GM18858 (cell line): ENCODE data around the gene CUL3.
"Not testable (repeated sequence)": the region's sequence is repeated elsewhere in the genome, so short reads cannot be mapped to it uniquely, and the experiment has no call there.

Experiments used
- ATAC-seq: cut with Tn5 transposase; IDR thresholded peaks from one replicate; pipeline ENCODE4 v1.9.1; 2021; ENCODE audit not compliant: unreplicated experiment

The CUL3 gene

DNA sequence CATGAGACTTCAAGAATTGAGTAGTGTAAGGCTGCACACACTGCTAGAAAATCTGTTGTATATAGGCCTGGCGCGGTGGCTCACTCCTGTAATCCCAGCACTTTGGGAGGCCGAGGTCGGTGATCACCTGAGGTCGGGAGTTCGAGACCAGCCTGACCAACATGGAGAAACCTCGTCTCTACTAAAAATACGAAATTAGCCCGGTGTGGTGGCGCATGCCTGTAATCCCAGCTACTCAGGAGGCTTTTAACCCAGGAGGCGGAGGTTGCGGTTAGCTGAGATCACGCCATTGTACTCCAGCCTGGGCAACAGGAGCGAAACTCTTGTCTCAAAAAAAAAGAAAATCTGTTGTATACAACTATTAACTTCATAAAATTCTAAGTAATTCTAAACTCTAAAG is 2.1 kb downstream of the CUL3 start:
- ATAC-seq: not testable (repeated sequence)

DNA sequence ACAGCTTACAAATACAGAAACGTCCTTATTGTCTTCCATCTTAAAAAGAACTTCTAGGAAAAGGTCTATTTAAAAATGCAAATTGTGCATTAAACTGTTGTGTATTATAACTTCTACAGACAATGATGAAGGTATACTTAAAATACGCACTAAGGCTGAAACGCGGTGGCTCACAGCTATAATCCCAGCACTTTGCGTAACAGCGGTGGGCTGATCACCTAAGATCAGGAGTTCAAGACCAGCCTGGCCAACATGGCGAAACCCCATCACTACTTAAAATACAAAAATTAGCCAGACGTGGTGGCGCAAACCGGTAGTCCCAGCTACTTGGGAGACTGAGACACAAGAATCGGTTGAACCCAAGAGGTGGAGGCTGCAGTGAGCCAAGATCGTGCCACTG is 4.9 kb downstream of the CUL3 start:
- no peak for ATAC-seq

DNA sequence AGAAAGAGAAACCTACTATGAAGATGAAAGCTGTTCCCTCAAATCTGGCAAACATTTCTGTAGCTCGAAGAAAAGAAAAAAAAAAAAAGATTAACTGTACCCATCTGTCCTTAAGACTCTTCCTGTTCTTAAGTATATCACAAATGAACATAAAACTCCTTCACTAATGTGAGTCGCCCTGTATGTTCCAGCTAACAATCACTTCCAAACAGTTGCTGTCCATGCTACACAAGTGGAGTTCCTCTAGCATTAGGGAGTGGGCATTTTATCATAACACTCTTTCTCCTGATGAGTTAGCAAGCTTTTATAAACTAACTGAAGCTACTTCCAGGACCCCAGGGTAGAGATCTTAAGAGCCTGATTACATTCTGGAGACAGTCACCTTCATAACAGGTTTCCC is 5.8 kb downstream of the CUL3 start:
- no peak for ATAC-seq

DNA sequence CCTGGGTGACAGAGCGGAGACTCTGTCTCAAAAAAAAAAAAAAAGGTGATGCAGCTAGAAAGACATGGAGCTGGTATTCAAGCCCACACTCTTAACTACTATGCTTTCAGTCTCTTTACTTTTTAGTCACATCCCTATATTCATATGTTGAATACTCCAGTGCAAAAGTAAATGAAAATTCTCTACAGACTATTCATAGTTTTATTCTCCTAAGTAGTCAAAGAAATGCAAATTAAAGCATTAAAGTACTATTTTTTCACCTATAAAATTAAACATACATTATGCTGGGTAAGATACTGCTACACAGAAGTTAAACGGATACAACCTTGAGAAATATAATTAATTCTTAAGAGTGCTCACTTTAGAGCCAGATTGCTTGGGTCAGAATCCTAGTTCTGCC is 7.6 kb downstream of the CUL3 start:
- ATAC-seq: no peak

DNA sequence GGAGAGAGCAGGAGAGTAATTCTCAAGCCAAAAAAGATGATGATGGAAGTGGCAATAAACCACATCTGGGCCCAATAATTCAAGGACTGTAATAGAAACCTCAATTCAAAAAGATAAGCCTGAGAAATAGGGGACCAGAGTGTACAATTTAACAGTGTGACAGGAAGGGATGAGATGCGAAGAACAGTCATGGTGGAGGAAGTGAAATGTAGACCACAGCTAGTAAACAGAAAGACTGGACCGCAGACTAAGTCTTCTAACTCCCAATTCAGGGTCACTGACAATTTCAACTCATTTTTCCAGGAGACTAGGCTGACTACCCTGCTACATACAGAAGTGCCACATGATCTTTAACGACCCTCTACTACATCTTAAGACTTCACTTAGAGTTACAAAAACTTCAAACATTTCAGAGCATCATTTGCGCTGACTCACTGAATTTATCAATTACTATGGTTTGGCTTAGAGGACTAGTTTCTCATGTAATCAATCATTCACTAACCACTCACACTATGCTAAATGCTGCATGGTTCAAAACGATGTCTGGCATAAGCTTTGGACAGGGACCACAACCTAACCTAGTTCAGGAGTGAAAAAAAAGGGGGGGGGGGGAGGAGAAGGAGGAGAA is 9.0 kb downstream of the CUL3 start:
- peak; percentile 75 for ATAC-seq

DNA sequence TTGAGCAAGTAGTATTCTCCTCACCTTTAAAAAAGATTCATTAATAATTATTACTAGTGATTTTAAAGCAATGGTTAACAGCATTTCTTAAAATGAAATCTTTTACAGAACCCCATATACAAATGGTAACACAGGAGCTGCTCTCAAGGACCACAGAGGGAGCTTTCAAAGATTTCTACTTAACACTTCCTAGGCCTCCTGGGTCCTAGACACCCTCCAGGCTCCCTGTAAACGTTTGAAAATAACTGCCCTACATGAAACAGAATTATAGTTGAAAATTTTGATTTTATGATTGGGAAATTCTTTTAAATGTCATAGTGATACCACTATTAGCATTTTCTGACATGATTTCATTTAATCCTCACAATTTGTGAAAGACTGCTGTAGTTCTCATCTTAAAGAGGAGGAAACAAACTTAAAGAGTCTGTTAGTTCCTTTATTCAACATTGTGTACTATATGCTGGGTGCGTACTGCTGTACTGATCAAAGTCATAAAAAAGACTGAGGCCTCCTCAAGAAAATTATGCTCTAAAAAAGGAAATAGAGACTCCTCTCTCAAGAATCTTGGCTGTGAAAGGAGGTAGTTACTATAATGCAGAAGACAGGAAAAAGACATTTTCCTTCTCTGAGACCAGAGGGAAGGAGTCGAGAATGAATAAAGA is 10.6 kb downstream of the CUL3 start:
- ATAC-seq: no peak

DNA sequence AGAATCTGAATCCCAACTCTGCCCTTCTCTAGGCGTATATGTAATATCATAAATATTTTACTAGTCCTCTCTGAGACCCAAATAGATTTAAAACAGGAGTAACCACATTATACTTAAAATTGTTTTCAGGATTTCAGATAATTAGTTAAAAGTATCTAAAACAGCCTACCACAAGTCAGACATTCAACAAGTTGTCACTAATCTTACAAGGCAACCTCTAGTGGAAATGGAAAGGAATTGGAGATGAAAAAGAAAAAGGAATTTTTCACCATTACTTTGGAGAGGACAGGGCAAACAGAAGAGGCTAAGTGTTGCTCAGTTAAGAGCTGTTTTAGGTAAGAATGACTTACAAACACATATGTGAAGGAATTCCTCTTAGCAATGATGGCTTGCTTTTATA is 11.4 kb downstream of the CUL3 start:
- no peak for ATAC-seq

DNA sequence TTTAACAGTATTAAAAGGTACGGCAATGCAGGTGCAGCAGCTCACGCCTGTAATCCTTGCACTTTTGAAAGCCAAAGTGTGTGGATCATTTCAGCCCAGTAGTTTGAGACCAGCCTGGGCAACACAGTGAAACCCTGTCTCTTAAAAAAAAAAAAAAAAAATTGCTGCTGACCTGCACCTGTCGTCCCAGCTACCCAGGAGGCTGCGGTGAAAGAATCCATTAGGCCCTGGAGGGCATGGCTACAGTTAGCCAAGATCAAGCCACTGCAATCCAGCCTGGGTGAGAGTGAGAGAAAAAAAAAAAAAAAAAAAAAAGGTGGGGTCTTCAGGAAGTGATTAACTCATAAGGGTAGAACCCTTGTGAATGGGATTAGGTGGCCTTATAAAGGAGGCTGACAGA is 12.8 kb downstream of the CUL3 start:
- ATAC-seq: no peak

DNA sequence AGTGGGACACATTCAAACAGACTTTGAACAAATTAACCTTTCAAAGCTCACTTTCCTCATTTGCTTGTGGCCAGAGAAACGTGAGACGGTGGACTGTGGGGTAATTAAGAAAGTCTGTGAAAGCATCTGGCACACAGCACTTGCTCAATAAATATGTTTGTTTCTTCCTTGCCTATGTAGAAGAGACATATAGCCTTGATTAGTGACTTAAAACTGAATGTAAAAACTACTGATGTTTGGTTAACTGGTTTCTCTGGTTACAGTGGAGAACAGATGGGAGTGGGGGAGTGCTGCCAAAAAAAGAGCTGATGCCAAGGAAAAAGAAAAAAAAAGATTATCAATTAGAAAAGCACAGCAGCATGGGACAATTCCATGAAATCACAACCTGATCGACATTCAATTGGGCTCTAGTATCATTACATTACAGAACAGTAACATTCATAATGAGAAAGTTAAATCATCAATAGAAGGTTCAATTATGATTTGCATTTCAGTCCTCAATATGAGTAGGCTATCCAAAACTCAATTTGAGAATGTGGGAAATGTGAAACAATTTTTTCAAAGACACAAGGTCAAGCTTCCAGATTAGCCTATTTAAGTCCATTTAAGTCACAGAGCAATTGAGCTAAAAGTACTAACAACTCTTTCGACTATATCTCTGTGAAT is 14.7 kb downstream of the CUL3 start:
- no peak for ATAC-seq

DNA sequence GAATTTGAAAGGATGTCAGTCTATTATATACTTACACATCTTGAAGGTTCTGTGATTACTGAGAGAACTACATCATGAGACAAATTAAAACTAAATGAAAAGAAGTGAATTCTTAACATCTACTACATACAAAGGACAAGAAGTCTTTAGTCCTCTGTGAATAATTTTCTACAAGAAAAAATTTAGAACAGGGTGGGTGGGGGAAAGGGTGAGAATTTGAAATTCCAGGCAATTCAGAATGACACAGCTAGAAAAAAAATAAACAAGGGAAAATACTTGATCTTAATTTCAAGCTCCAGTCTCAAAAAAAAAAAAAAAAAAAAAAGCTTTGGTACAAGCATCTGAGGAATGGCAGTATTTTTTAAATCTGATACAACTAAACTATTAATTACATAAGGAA is 15.5 kb downstream of the CUL3 start:
- no peak for ATAC-seq

DNA sequence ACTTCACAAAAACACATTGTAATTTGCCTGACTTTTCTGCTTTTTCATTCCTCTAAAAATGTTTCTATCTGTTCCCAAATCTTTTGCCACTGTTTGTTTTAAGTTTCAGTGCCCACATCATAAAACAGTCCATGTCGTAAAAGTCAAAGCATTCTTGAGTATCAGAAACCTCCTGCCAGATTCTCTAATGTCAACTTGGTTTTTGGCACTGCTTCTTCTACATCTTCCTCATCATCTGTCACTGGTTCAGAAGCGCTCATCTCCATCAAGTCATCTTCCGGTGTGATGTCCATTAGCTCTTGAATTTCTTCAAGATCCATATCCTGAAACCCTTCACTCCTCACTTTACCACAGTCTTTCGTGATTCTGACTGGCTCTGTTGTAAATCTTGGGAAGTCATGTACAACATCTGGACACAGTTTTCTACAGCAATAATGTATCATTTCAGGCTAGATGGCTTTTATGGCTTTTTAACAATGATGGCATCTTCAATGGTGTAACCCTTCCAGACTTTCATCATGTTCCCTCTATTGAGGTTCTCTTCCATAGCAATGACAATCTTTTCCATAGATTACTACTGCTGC is 19.6 kb downstream of the CUL3 start:
- ATAC-seq: no peak

DNA sequence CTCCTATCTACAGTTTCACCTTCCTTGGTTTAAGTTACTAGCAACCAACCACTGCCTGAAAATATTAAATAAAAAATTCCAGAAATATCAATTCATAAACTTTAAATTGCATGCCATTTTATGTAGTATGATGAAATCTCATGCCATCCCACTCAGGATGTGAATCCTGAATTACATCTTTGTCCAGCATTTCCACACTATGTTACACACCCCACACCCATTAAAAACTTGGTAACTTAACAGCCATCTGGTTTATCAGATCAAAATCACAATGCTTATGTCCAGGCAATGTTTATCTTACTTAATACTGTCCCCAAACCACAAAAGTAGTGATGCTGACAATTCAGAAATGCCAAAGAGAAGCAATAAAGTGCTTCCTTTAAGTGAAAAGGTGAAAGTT is 21.6 kb downstream of the CUL3 start:
- ATAC-seq: no peak

DNA sequence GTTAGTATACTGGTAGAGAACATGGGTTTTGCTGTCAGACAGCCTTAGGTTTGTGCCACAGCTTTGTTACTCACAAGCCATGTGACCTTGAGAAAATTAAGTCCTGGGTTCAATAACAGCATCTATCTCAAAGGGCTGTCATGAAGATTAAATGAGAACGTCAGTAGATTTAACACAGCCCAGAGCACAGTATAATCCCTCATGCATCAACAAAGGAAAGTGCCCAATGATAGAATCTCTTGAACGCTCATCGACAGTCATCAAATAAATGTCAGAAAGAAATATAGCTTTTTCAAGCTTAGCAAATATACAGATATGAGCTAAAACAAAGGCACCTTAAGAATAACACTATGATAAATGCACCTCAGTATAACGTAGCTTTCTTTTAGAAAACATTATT is 22.3 kb downstream of the CUL3 start:
- ATAC-seq: no peak

DNA sequence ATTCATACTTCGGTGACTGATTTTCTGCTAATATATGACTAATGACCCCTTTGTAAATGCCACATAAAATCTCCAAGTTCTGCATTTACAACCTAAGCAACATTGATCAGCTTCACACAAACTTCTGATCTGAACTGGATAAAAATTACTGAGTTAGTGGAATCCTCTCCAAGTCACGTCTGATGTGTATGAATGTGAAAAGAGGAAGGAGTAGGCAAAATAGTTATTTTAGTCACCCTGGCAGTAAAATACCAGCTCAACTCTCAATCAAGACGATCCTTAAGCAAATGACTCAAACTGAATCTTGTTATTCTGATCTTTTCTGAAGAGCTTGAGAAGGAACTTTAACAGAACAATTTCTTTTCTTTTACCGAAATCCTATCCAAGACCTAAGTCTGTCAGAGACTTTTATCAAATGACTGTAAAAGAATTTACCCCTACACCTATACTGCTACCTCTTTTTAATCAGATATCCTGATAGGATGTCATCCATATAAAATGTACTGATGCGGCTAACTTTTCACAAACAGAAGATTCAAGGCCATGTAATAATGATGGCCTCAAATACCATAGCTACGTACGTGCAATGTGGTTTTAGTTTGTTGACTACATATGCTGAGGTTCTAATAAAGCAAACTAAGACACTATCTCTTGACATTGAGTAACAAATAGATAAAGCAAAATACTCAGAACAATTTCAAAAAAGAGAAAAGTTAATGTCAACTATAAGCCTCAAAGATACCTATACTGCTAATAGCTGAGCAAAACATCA is 23.7 kb downstream of the CUL3 start:
- peak; percentile 81 for ATAC-seq

DNA sequence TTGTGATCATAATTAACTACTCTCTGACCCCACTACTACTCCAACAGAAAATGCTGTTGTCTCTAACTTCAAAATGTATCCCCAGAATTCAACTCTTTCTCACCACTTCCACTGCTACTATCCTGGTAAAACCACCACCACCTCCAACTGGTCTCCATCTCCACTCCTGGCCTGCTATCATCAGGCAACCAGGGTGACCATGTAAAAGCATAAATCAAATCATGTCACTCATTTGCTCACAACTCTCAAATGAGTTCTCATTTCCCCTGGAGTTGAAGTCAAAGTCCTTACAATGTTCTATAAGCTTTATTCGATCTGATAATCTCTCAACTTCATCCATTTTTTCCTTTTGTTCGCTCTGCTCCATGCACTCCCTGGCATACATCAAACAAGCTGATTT is 24.6 kb downstream of the CUL3 start:
- ATAC-seq: no peak

DNA sequence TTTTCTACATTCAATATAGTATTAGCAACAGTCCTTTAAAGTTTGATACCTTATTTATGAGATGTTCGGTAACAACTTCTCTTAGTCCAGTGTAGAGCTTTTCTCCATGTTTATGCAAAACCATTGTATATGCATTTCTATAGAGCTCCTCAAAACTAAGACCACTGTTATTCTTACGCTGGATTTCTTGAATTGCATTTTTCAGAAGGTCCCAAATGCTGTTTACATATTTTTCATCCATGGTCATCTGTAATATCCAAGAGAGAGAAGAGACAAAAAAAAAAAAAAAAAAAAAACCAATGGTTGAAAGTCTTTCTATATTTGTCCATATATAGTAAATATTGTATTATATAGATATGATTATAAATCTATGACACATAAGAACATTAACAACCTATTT is 27.6 kb downstream of the CUL3 start:
- no peak for ATAC-seq

DNA sequence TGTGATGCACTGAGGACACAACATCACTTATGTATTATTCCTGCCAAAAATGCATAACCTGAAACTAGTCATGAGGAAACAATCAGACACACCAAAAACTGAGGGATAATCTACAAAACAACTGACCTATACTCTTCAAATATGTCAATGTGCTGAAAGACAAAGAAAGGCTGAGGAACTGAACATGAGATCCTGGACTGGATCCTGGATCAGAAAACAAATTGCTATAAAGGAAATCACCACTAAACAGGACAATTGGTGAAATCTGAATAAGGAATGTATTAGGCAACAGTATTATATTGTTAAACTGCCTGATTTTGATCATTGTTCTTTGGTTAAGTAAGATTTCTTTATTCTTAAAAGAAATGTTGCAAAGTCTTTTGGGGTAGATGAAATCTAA is 28.8 kb downstream of the CUL3 start:
- no peak for ATAC-seq

DNA sequence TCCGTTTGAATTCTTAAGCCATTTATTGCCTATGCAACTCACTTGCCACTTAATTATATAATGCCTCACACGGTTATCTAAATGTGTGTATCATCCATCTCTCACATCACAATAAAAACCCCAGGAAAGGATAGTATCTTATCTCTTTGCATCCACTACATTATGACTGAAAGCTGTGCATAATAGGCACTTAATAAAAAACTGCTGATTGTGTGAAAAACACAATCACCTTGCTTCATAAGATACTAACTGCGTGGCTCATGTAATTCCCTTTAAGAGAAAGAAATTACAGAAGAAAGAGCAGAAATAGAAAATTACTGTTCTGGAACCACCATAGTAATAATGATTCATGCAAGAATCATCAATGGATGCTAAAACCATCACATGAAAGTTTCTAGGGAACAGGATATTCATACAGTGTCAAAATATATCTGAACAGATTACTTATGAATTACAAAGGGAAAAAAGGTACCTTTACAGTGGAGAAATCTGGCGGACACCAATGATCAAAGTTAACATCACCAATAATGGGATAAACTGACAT is 29.3 kb downstream of the CUL3 start:
- ATAC-seq: no peak

DNA sequence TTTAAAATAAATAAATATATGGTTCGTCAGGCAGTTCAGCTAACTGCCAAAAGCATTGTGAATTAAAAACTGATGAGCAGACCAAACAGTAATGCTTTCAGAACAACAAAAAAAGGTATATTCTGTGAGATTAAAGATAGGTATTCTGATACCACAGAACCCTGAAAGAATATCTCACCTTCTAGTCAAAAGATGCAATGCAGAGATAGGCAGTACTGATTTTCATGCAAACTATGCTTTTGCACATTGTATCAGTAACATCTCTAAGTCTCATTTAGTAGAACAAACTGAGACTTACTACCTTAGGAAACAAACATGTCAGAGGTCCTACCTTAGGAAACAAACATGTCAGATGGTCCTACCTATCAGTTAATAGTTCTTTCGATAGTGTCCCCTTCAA is 32.4 kb downstream of the CUL3 start:
- no peak for ATAC-seq

DNA sequence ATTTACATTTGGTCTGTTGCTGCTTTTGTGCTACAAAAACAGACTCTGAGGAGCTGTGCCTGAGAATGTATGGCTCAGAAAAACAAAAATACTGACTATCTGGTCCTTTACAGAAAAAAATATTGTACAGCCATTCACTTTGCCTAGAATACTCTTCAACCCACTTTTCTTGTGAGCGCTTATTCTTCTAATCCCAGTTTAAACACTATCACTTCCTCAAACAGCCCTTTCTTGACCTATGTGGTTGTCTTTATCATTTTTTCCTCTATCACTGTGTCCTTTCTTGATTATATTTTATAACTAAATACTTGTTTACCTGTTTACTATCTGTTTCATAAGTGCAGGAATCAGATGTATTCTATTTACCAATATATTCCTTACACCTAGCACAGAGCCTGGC is 33.5 kb downstream of the CUL3 start:
- ATAC-seq: no peak

DNA sequence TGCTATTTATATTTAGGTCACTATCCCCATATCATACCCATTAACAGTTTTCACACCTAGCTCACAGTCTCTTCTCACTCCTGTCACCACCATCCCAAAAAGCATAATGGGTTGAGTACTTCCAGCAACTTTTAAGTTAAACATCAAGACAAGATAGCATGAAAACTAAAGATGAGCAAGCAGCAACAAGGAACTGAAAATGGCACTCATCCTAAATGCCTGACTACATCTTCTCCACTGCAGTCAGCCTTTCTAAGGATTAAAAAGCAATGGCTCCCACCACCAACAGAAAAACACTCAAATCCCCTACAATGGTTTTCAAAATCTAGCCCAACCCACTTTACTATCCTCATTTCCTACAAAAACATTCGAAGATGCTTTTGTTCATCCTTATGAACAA is 38.2 kb downstream of the CUL3 start:
- no peak for ATAC-seq
